Measurements from ENCODE around the gene HAUS2. TPM values are rescaled to one million over a fixed set of nuclear protein-coding genes. Genes with fewer than 3 reads are reported as not detected.

The HAUS2 gene
- total and polyA plus RNA-seq, 2 donors (not counting 3 experiments of a cell fraction or from before 2014, with no cell fraction given): 12.6 to 33.5 TPM

GRCh38 chr15:42549741-42550392 lies 1.2 kb downstream of the HAUS2 start:
- FAIRE-seq (no peak), DNase-seq (ENCODE audit: low read depth, low spot score) (no peak)
- Histone ChIP-seq H3K4me3 (replicated peaks in 1 of 3; ENCODE audit: insufficient read depth in 1 of 3, low read depth in 1 of 3, low read length in 3 of 3) (peak overlapping the region; percentile 65 to 96 (median 89)), H3K9me3 (replicated peaks; ENCODE audit: control insufficient read depth, insufficient read depth, low read length) (no peaks in the 10 kb centered on the region), H3K27ac (ENCODE audit: insufficient read depth, low read depth, low read length) (peak overlapping the region; percentile 6), H3K4me2 (ENCODE audit: insufficient read depth, low read length) (peak overlapping the region; percentile 47), H2AFZ (ENCODE audit: low read depth, low read length) (no peak overlapping the region), H3K9ac (replicated peaks; ENCODE audit: extremely low read depth, insufficient read depth, low read length) (peak overlapping the region; percentile 28), H3K4me1 (ENCODE audit: control insufficient read depth, extremely low read depth, insufficient read depth, low read length) (peaks cover 27% of the 10 kb centered on the region), H3K79me2 (ENCODE audit: control insufficient read depth, insufficient read depth, low read length) (peaks cover 85% of the 10 kb centered on the region), H3K36me3 (ENCODE audit: control insufficient read depth in 2 of 2, extremely low read depth in 1 of 2, insufficient read depth in 2 of 2, low read length in 2 of 2) (peaks cover 0 to 4% of the 10 kb centered on the region in 2 experiments), H3K27me3 (ENCODE audit: control insufficient read depth in 2 of 2, insufficient read depth in 2 of 2, low read length in 2 of 2) (no peaks in the 10 kb centered on the region), H4K20me1 (replicated peaks; ENCODE audit: control insufficient read depth, extremely low read depth, insufficient read depth, low read length) (peaks cover 2% of the 10 kb centered on the region), H3K9me1 (replicated peaks; ENCODE audit: control insufficient read depth, extremely low read depth, insufficient read depth, low read length) (no peaks in the 10 kb centered on the region)
- no peak for TF ChIP-seq POLR2AphosphoS5 (IDR thresholded peaks at IDR 0.05; ENCODE audit: insufficient read depth, low read depth, low read length)
- no peak for TF ChIP-seq CTCF (IDR thresholded peaks at IDR 0.05; ENCODE audit: extremely low read depth in 1 of 2, insufficient read depth in 1 of 2, low read depth in 1 of 2, low read length in 2 of 2)
- TF ChIP-seq FOS (IDR thresholded peaks at IDR 0.05; ENCODE audit: borderline replicate concordance, insufficient read depth, low read length): no peak
- TF ChIP-seq MAX (IDR thresholded peaks at IDR 0.05; ENCODE audit: insufficient read depth, insufficient read length): no peak
- TF ChIP-seq GATA2 (IDR thresholded peaks at IDR 0.05; ENCODE audit: insufficient read depth, insufficient read length, low read depth, low read length): no peak
- no peak for TF ChIP-seq MYC (IDR thresholded peaks at IDR 0.05; ENCODE audit: low read depth, low read length)
- no peak for TF ChIP-seq JUN (IDR thresholded peaks at IDR 0.05; ENCODE audit: borderline replicate concordance, insufficient read depth, insufficient read length, low read depth)
- no peak for TF ChIP-seq POLR2A (IDR thresholded peaks at IDR 0.05; ENCODE audit: low read depth, low read length)
- no peak for TF ChIP-seq EZH2 (IDR thresholded peaks at IDR 0.05; ENCODE audit: borderline replicate concordance, low read depth, low read length, severe bottlenecking)
- no TSS peak for BruUV-seq (replicated peaks)
- CTCF ChIA-PET: interaction anchor here (1.3 to 2.1 kb wide), 2 partner anchors 55 to 100 kb away, joined by 3 to 15 read pairs; no protein-coding TSS in a partner anchor
- intact Hi-C loops (cut with micrococcal nuclease) (loop anchor here (2.0 kb wide), 1 partner anchor 55 kb away; the partner anchor contains the start of gene SNAP23), dilution Hi-C loops (cut with MboI; ENCODE audit: extremely low pct_ligation_motif_present, low sequenced_read_pairs) (no loop called here)
- POLR2A ChIA-PET: no interaction called here

Data from endothelial cell of umbilical vein (primary cell).